Measurements from ENCODE around the gene ANKRD44. TPM values are rescaled to one million over a fixed set of nuclear protein-coding genes. Genes with fewer than 3 reads are reported as not detected.

ANKRD44 gene
- total and polyA plus RNA-seq, 2 of the 8 experiments (the other 6 are each of a cell fraction or from before 2014, with no cell fraction given), result 1.2 to 1.3 TPM

GRCh38 chr2:197309691-197310231, 819 bp downstream of the ANKRD44 start:
- Histone ChIP-seq H3K23me2 (ENCODE audit: low read depth, low read length) (peaks cover 6% of the 10 kb centered on the region), H2BK120ac (replicated peaks; ENCODE audit: low read depth, low read length) (no peak overlapping the region), H3K4me1 (replicated peaks in 1 of 4; ENCODE audit: control insufficient read depth in 3 of 4, insufficient read depth in 4 of 4, low read length in 3 of 4) (peaks cover 0 to 5% (median 3%) of the 10 kb centered on the region in 4 experiments; a peak in 4 of 7 replicates), H2AK5ac (ENCODE audit: low read depth, low read length) (no peak overlapping the region), H2BK12ac (ENCODE audit: low read depth, low read length) (no peak overlapping the region), H3K27me3 (replicated peaks in 1 of 4; ENCODE audit: control insufficient read depth in 3 of 4, extremely low read depth in 1 of 4, insufficient read depth in 3 of 4, low read length in 3 of 4) (peaks cover 9 to 34% (median 16%) of the 10 kb centered on the region in 4 experiments), H3K9ac (replicated peaks in 1 of 4; ENCODE audit: extremely low read depth in 1 of 4, low read depth in 3 of 4, low read length in 3 of 4) (peak overlapping the region in 3 of 4 experiments; percentile 35 to 45 (median 37); a peak in 4 of 7 replicates), H3K18ac (ENCODE audit: extremely low read depth, low read length) (no peak overlapping the region), H3K23ac (ENCODE audit: insufficient read length) (no peak overlapping the region), H3K14ac (ENCODE audit: insufficient read length) (no peak overlapping the region), H3K56ac (replicated peaks; ENCODE audit: insufficient read length, low read depth, low read length) (no peak overlapping the region), H3K4ac (replicated peaks; ENCODE audit: insufficient read length, low read depth, low read length) (no peak overlapping the region), H4K91ac (replicated peaks; ENCODE audit: insufficient read length, low read length) (no peak overlapping the region), H3K27ac (ENCODE audit: low read depth, low read length) (no peak overlapping the region), H3K79me2 (ENCODE audit: control insufficient read depth in 1 of 2, insufficient read depth in 2 of 2, low read length in 2 of 2) (no peaks in the 10 kb centered on the region), H4K5ac (ENCODE audit: insufficient read length, low read depth, low read length) (no peak overlapping the region), H3K36me3 (ENCODE audit: control insufficient read depth in 2 of 4, insufficient read depth in 4 of 4, low read length in 3 of 4) (no peaks in the 10 kb centered on the region), H2BK5ac (ENCODE audit: low read depth, low read length) (peak overlapping the region; percentile 20; the same call in 1 of the 2 replicates), H2AFZ (ENCODE audit: low read length) (peak overlapping the region; percentile 56), H4K8ac (ENCODE audit: extremely low read depth, insufficient read depth, low read length) (0 out of 2 replicates have a peak overlapping the region, but pooled peaks have one; percentile 36), H3K4me2 (ENCODE audit: insufficient read depth in 1 of 2, low read depth in 2 of 2, low read length in 2 of 2) (peak overlapping the region; percentile 91 to 100), H4K20me1 (replicated peaks in 1 of 2; ENCODE audit: control insufficient read depth in 1 of 2, insufficient read depth in 2 of 2, low read length in 2 of 2) (no peaks in the 10 kb centered on the region), H3K9me3 (ENCODE audit: insufficient read depth in 2 of 2, low read depth in 1 of 2, low read length in 1 of 2) (no peaks in the 10 kb centered on the region), H2BK15ac (ENCODE audit: low read length) (no peak overlapping the region), H2BK20ac (ENCODE audit: low read length) (no peak overlapping the region), H3K79me1 (ENCODE audit: low read depth, low read length) (no peaks in the 10 kb centered on the region), H3K4me3 (ENCODE audit: extremely low read depth in 1 of 4, insufficient read depth in 2 of 4, low read depth in 3 of 4, low read length in 4 of 4) (peak overlapping the region; percentile 44 to 80 (median 66))
- TF ChIP-seq SIX5 (IDR thresholded peaks at IDR 0.05; ENCODE audit: low read depth, low read length), result no peak
- no peak for TF ChIP-seq CBX8 (IDR thresholded peaks at IDR 0.05; ENCODE audit: borderline replicate concordance, low read depth, low read length)
- peak; percentile 69 for TF ChIP-seq EZH2 (IDR thresholded peaks at IDR 0.05; ENCODE audit: low read depth, low read length, severe bottlenecking)
- peak; percentile 35; the same call in 1 of the 2 replicates for TF ChIP-seq TBP (IDR thresholded peaks at IDR 0.05; ENCODE audit: low read depth, low read length)
- no peak for TF ChIP-seq NANOG (IDR thresholded peaks at IDR 0.05; ENCODE audit: insufficient read depth, low read depth, low read length, poor library complexity, severe bottlenecking)
- 0 out of 2 replicates have a peak, but pooled peaks have one; percentile 31 for TF ChIP-seq RBBP5 (IDR thresholded peaks at IDR 0.05; ENCODE audit: borderline replicate concordance, low read depth, low read length)
- TF ChIP-seq SUZ12 (IDR thresholded peaks at IDR 0.05; ENCODE audit: low read length), result peak; percentile 79
- TF ChIP-seq MAFK (IDR thresholded peaks at IDR 0.05; ENCODE audit: low read depth, low read length), result no peak
- TF ChIP-seq KDM4A (IDR thresholded peaks at IDR 0.05; ENCODE audit: low read depth, low read length, severe bottlenecking), result peak; percentile 33
- TF ChIP-seq CTBP2 (IDR thresholded peaks at IDR 0.05; ENCODE audit: borderline replicate concordance, insufficient read depth, insufficient read length, low read length), result peak; percentile 52
- ChIA-PET CTCF (ENCODE audit: partially characterized antibody) (interaction anchor here (0.5 to 3.3 kb wide), 9 partner anchors 10 to 297 kb away, joined by 3 to 14 read pairs (median 4); no protein-coding TSS in a partner anchor), POLR2A (ENCODE audit: partially characterized antibody) (interaction anchor here (0.8 kb wide), 1 partner anchor 9 kb away, joined by 3 read pairs; no protein-coding TSS in a partner anchor)
- DNase-seq (ENCODE audit: low read depth in 1 of 2, low spot score in 2 of 2) (peak in 1 of 2 experiments; percentile 57), FAIRE-seq (no peak)
- WGBS, 2 experiments (ENCODE audit: extremely low coverage in 1 of 2, insufficient coverage in 1 of 2, insufficient read length in 1 of 2, insufficient replicate concordance in 2 of 2, low coverage in 1 of 2, low lambda C conversion rate in 2 of 2, missing lambda C conversion rate in 1 of 2), result 6% methylated on average over 22 of the region's 30 CpGs; no CpG with 5 or more reads in 1 of the 2 experiments

Data from H1 (cell line).